IMR-90 (cell line): ENCODE measurements around the gene ATP13A1. TPM values are rescaled to one million over a fixed set of nuclear protein-coding genes. Genes with fewer than 3 reads are reported as not detected.

Source experiments
- ATAC-seq: fragments of 200-7000 bp; cut with Tn5 transposase; 2 replicates; pipeline ENCODE4 v1.9.1; 2020; ENCODE audit warnings: low read depth, mild to moderate bottlenecking, moderate library complexity
- BruUV-seq: library from RNA; stranded (reverse); fragments of 400-500 nt; replicated peaks from 2 replicates; lab custom pipeline; 2021; lab: Mats Ljungman, UMichigan
- CTCF ChIA-PET: fragments of 300-600 bp; formaldehyde crosslinking; extraction: SDS; loops from one replicate; lab custom pipeline; 2021; ENCODE audit warnings: antibody characterized with exemption; lab: Yijun Ruan, JAX
- POLR2A ChIA-PET: fragments of 300-600 bp; sonication (Branson Sonifier 250); formaldehyde crosslinking; loops from one replicate; lab custom pipeline; 2022; ENCODE audit warnings: antibody characterized with exemption; ENCODE audit not compliant: unreplicated experiment; lab: Charles Lee
- DNase-seq: peaks from one replicate; pipeline ENCODE4 v3.0.0; 2013
- H2AFZ ChIP-seq: replicated peaks from 2 replicates; pipeline ENCODE3; 2013; ENCODE audit warnings: low read length, mild to moderate bottlenecking; ENCODE audit not compliant: poor library complexity
- H2AK5ac ChIP-seq: 2 replicates; pipeline ENCODE4 v1.6.1; 2013; ENCODE audit warnings: low read depth, low read length, inconsistent platforms
- H2AK9ac ChIP-seq: replicated peaks from 2 replicates; pipeline ENCODE3; 2013; ENCODE audit warnings: mild to moderate bottlenecking, low read depth, low read length, moderate library complexity; ENCODE audit not compliant: poor library complexity
- H2BK120ac ChIP-seq: 2 replicates; pipeline ENCODE4 v1.6.1; 2013; ENCODE audit warnings: low read depth, low read length, inconsistent platforms
- H2BK15ac ChIP-seq: 3 replicates; pipeline ENCODE4 v1.6.1; 2013; ENCODE audit warnings: low read depth, low read length, inconsistent platforms
- H2BK20ac ChIP-seq: 2 replicates; pipeline ENCODE4 v1.6.1; 2013; ENCODE audit warnings: low read depth, mild to moderate bottlenecking, inconsistent platforms, low read length, moderate library complexity
- H2BK5ac ChIP-seq: 2 replicates; pipeline ENCODE4 v1.6.1; 2013; ENCODE audit warnings: mild to moderate bottlenecking, low read depth, low read length, inconsistent platforms; ENCODE audit not compliant: poor library complexity, severe bottlenecking
- H3K14ac ChIP-seq: replicated peaks from 2 replicates; pipeline ENCODE4 v1.6.1; 2013; ENCODE audit warnings: low read depth, low read length, inconsistent platforms
- H3K18ac ChIP-seq: 2 replicates; pipeline ENCODE4 v1.6.1; 2013; ENCODE audit warnings: low read depth, low read length, control low read depth
- H3K23ac ChIP-seq: 2 replicates; pipeline ENCODE4 v1.6.1; 2013; ENCODE audit warnings: low read depth, low read length, inconsistent platforms
- H3K27ac ChIP-seq: 2 replicates; pipeline ENCODE4 v1.5.1; 2013; ENCODE audit warnings: mild to moderate bottlenecking, control low read depth, low read length; ENCODE audit not compliant: insufficient read depth
- H3K27me3 ChIP-seq: 2 replicates; pipeline ENCODE4 v1.6.1; 2013; ENCODE audit warnings: low read length; ENCODE audit not compliant: control insufficient read depth, insufficient read depth
- H3K36me3 ChIP-seq: 2 replicates; pipeline ENCODE4 v1.6.1; 2013; ENCODE audit warnings: low read length, mixed read lengths; ENCODE audit not compliant: control insufficient read depth, insufficient read depth
- H3K4ac ChIP-seq: 2 replicates; pipeline ENCODE4 v1.6.1; 2013; ENCODE audit warnings: low read depth, low read length, inconsistent platforms
- H3K4me1 ChIP-seq: 2 replicates; pipeline ENCODE4 v1.6.1; 2013; ENCODE audit warnings: low read length, mixed read lengths; ENCODE audit not compliant: control insufficient read depth, insufficient read depth
- H3K4me2 ChIP-seq: 2 replicates; pipeline ENCODE4 v1.6.1; 2013; ENCODE audit warnings: low read depth, mild to moderate bottlenecking, control low read depth, low read length, moderate library complexity
- H3K4me3 ChIP-seq: 2 replicates; pipeline ENCODE4 v1.5.1; 2013; ENCODE audit warnings: low read depth, mild to moderate bottlenecking, control low read depth, low read length, moderate library complexity; ENCODE audit not compliant: insufficient read depth
- H3K56ac ChIP-seq: 2 replicates; pipeline ENCODE4 v1.6.1; 2013; ENCODE audit warnings: low read length, inconsistent platforms; ENCODE audit not compliant: insufficient read depth; ENCODE audit errors: extremely low read depth
- H3K79me1 ChIP-seq, 2 experiments: 2 replicates each; pipeline ENCODE4 v1.6.1; 2013; ENCODE audit warnings: low read length in 2 of 2, inconsistent platforms in 1 of 2, low read depth in 1 of 2
- H3K9ac ChIP-seq: 2 replicates; pipeline ENCODE4 v1.6.1; 2013; ENCODE audit warnings: low read depth, low read length, control low read depth
- H3K9me1 ChIP-seq: 2 replicates; pipeline ENCODE4 v1.6.1; 2013; ENCODE audit warnings: low read length, inconsistent platforms; ENCODE audit not compliant: insufficient read depth
- H3K9me3 ChIP-seq: 2 replicates; pipeline ENCODE4 v1.6.1; 2013; ENCODE audit warnings: low read length; ENCODE audit not compliant: control insufficient read depth, insufficient read depth
- H4K20me1 ChIP-seq: 2 replicates; pipeline ENCODE4 v1.6.1; 2013; ENCODE audit warnings: low read length, inconsistent platforms; ENCODE audit not compliant: insufficient read depth
- H4K5ac ChIP-seq: 2 replicates; pipeline ENCODE4 v1.6.1; 2013; ENCODE audit warnings: mild to moderate bottlenecking, low read depth, low read length, control low read depth
- H4K8ac ChIP-seq, 2 experiments: 2 replicates each; pipeline ENCODE4 v1.6.1; 2013; ENCODE audit warnings: low read depth in 2 of 2, low read length in 2 of 2, control low read depth in 1 of 2, inconsistent platforms in 1 of 2
- H4K91ac ChIP-seq: 2 replicates; pipeline ENCODE4 v1.6.1; 2013; ENCODE audit warnings: low read depth, low read length, inconsistent platforms; ENCODE audit not compliant: insufficient read depth
- MAFK ChIP-seq: IDR thresholded peaks from 2 replicates; pipeline ENCODE4 v1.6.1; 2012; ENCODE audit warnings: low read depth, low read length, improper control_type of control experiment
- POLR2A ChIP-seq: IDR thresholded peaks from 2 replicates; pipeline ENCODE4 v1.6.1; 2012; ENCODE audit warnings: mild to moderate bottlenecking, low read depth, low read length
- RFX5 ChIP-seq: IDR thresholded peaks from 2 replicates; pipeline ENCODE4 v1.8.0; 2012; ENCODE audit warnings: low read depth, mild to moderate bottlenecking, low read length, moderate library complexity
- SMC3 ChIP-seq: fragments of 150-350 bp; IDR thresholded peaks from 2 replicates; pipeline ENCODE4 v1.6.1; 2016; ENCODE audit warnings: low read depth, mild to moderate bottlenecking, antibody characterized with exemption, low read length, moderate library complexity
- WGBS, 2 experiments: methylation state at CpG; one replicate each; pipeline versions ENCODE4 v1.1.5 to v1.1.7; 2013; ENCODE audit warnings: missing lambda C conversion rate in 2 of 2; ENCODE audit not compliant: insufficient read length in 1 of 2; ENCODE audit errors: extremely low coverage in 2 of 2; 5-methylcytosine and 5-hydroxymethylcytosine counted together
- dilution Hi-C: fragments of 300-500 bp; cut with HindIII; formaldehyde crosslinking; loops from one replicate; pipeline ENCODE4 v1.14.3; 2018; ENCODE audit warnings: low sequenced_read_pairs; ENCODE audit not compliant: unreplicated experiment
- in situ Hi-C: fragments of 300-500 bp; cut with MboI; formaldehyde crosslinking; loops from 3 replicates; pipeline ENCODE4 v1.14.3; 2019; ENCODE audit warnings: low sequenced_read_pairs, inconsistent platforms, mixed read lengths
- intact Hi-C: fragments of 100-400 bp; cut with micrococcal nuclease; formaldehyde crosslinking; loops from 2 replicates; pipeline ENCODE4 v1.10.0; 2022
- polyA plus RNA-seq, 3 experiments: library from polyadenylated mRNA; depleted of rRNA; stranded (reverse); fragments of >200 nt; gene quantifications; 2 replicates each; pipeline ENCODE4 v1.2.3, GENCODE V29; 2012; ENCODE audit warnings: low replicate concordance in 1 of 3
- total RNA-seq: library from RNA; depleted of rRNA; stranded (reverse); fragments of >200 nt; gene quantifications from 2 replicates; pipeline ENCODE4 v1.2.3, GENCODE V29; 2012

ATP13A1 gene
- total and polyA plus RNA-seq, 2 of the 4 experiments (the other 2 are of a cell fraction), result 13.3 to 43.8 TPM

- no CpG with 5 or more reads among the region's 9 CpGs for WGBS, 2 experiments
- Histone ChIP-seq H2BK5ac (no peak overlapping the region), H2AK9ac (no peak overlapping the region), H4K8ac (no peak overlapping the region), H2BK15ac (no peak overlapping the region), H4K5ac (no peak overlapping the region), H3K14ac (no peak overlapping the region), H4K91ac (no peak overlapping the region), H2AK5ac (no peak overlapping the region), H3K56ac (no peak overlapping the region), H2BK20ac (no peak overlapping the region), H3K23ac (no peak overlapping the region), H2BK120ac (no peak overlapping the region), H3K79me1 (0 out of 4 replicates have a peak, but pooled peaks cover 0 to 5% of the 10 kb centered on the region in 2 experiments), H3K27ac (no peak overlapping the region), H4K20me1 (no peaks in the 10 kb centered on the region), H3K9ac (no peak overlapping the region), H2AFZ (no peak overlapping the region), H3K36me3 (no peaks in the 10 kb centered on the region; the same call in 1 of the 2 replicates), H3K18ac (no peak overlapping the region), H3K4me2 (no peak overlapping the region), H3K9me1 (peaks cover 10% of the 10 kb centered on the region), H3K4me3 (no peak overlapping the region), H3K4me1 (no peaks in the 10 kb centered on the region), H3K27me3 (no peaks in the 10 kb centered on the region), H3K9me3 (no peaks in the 10 kb centered on the region), H3K4ac (no peak overlapping the region)
- ATAC-seq (no peak), DNase-seq (no peak)
- BruUV-seq, result no TSS peak
- ChIA-PET POLR2A (no interaction called here), CTCF (no interaction called here)
- TF ChIP-seq SMC3 (no peak), RFX5 (no peak), MAFK (no peak), POLR2A (no peak)
- in situ Hi-C loops (no loop called here), intact Hi-C loops (no loop called here), dilution Hi-C loops (no loop called here)
These were observed 61.3 kb downstream of the ATP13A1 start for GRCh38 chr19:19602136-19602712.
